Embryonic facial prominence (tissue), 1 donor: ENCODE results near the gene ZNF525.
"Not testable (repeated sequence)": the region's sequence is repeated elsewhere in the genome, so short reads cannot be mapped to it uniquely, and the experiment has no call there.

ENCODE experiments used
- DNase-seq: peaks from one replicate; pipeline ENCODE4 v3.0.0-alpha.2; 2016; ENCODE audit errors: extremely low spot score

The ZNF525 gene

DNA sequence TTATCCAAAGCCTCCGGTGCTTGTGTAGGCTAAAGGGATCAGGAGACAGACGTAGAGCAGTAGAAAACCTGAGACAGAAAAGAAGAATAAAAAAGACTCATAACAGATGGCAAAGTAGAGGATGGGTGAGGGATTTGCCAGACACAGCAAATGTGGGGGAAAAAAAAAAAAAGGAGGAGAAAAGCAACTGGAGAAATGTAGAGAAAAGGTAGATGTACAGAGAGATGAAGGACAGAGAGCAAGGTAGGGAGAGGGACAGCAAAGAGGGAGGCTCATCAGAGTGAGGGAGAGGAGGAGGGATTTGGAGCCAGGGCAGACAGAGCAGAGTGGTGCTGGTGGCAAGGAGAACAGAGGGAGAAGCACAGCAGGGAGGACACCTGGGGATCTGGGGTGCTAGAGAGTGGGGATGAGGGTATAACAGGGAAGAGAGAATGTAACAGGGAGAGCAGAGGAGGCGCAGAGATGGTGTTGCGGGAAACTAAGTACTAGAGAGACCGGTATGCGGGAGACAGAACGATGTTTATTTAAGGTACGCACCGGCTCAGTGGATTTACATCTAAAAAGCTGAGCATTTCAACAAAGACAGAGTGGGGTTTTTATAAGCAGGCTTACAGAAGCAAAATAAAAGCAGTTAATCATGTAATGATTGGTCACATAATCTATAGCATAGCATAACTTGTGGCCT, 30.5 kb downstream of the ZNF525 start:
- DNase-seq: not testable (repeated sequence)

DNA sequence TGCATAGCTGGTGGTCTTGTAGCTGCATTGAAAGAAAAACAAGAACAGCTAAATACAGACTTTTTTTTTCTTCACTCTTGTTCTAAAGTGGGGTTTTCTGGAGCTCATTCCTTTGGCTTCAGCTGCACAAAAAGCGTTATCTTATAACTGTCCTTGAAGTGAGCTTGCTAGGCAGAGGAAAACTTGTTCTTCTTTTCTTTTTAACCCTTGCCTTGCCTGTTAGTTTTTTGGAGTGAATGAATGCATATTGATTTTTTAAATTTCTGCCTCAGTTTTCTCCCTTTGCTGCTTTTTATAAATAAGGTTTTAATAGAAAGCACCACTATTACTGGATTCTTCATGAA, 31.0 kb downstream of the ZNF525 start:
- no peak for DNase-seq

DNA sequence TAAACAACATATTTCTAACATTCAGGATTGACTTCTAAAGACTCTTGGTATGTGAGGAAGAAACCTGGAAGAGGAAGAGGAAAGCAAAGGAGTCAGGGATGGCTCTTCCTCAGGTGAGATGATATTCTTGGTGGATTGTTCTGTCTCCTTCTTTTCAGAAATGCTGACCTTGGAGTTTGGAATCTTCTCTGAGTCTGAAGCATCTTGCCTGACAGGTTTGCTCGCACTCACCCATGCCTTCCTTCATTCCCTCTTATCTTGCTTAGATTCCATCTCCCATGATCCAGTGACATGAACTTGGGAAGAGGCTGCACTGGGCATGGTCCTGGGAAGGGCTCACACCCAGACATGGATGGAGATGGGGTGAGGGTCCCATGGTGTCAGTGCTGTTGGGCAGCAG, 32.4 kb downstream of the ZNF525 start:
- DNase-seq: not testable (repeated sequence)

DNA sequence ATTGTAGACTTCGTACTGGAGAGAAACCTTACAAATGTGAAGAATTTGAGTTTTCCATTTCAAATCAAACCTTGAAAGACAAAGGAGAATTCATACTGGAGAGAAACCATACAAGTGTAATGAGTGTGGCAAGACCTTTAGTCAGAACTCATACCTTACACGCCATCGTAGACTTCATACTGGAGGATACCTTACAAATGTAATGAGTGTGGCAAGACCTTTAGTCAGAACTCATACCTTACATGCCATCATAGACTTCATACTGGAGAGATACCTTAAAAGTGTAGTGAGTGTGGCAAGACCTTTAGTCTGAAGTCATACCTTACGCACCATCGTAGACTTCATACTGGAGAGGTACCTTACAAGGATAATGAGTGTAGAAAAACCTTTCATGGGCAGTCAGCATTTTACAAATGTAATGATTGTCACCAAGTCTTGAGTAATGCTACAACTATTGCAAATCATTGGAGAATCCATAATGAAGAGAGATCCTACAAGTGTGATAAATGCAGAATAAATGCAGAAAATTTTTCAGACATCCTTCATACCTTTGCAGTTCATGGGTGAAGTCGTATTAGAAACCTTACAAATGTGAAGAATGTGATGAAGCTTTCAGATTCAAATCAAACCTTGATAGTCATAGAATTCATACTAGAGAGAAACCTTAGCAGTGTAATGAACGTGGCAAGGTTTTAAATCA, 44.1 kb downstream of the ZNF525 start:
- no peak for DNase-seq

DNA sequence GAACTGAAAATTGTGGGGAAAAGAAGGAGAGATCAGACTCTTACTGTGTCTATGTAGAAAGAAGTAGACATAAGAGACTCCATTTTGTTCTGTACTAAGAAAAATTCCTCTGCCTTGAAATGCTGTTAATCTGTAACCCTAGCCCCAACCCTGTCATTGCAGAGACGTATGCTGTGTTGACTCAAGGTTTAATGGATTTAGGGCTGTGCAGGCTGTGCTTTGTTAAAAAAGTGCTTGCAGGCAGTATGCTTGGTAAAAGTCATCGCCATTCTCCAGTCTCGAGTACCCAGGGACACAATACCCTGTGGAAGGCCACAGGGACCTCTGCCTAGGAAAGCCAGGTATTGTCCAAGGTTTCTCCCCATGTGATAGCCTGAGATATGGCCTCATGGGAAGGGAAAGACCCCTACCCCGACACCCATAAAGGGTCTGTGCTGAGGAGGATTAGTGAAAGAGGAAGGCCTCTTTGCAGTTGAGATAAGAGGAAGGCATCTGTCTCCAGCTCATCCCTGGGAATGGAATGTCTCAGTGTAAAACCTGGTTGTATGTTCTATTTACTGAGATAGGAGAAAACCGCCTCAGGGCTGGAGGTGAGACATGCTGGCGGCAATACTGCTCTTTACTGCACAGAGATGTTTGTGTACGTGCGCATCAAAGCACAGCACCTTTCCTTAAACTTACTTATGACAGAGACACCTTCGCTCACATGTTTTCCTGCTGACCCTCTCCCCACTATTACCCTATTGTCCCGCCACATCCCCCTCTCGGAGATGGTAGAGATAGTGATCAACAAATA, 55.2 kb downstream of the ZNF525 start:
- not testable (repeated sequence) for DNase-seq

DNA sequence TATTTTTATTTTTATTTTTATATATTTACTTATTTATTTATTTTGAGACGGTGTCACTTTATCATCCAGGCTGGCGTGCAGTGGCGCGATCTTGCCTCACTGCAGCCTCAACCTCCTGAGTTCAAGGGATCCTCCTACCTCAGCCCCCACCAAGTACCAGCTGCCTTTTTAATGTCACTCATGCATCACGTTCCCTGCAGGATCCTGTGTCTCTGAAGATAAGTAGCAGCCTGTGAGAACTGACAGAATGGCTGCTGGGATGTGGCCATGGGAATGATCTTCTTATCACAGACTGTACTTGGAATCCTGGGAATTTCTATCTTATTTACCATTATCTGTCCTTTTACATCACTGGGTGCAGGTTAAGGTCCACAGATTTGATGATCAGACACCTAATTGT, 57.0 kb downstream of the ZNF525 start:
- no peak for DNase-seq

DNA sequence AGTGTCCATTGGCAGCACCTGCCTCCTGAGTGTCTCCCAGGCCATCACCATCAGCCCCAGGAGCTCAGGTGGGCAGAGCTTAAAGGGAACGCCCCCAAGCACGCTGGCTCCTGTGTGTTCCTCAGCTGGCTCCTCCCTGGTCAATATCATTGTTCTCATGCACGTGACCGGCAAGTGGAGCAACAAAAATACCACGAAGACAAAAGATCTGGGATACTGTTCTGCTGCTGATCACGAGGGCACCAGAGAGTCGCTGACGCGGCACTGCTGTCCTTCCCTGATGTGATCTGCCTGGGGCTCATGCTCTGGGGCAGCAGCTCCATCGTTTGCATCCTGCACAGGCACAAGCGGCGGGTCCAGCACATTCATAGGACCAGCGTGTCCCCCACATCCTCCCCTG, 57.6 kb downstream of the ZNF525 start:
- not testable (repeated sequence) for DNase-seq

DNA sequence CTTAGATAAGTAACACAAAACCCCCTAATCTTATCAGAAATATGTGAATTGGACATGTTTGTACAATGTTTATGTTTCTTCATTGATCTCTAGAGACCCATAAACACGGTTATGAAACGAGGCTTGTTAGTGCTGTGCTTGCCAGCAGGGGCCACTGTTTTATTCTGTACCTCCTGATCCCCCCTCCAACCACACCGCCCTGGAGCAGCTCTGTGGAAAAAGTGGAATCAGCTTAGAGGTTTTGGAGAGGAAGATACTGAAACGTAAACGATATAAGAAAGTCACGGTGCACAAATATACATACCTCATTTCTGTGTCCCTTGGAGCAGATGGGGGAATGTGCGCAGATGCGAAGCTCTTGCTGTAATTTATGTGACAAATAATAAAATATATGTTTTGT, 58.2 kb downstream of the ZNF525 start:
- not testable (repeated sequence) for DNase-seq

DNA sequence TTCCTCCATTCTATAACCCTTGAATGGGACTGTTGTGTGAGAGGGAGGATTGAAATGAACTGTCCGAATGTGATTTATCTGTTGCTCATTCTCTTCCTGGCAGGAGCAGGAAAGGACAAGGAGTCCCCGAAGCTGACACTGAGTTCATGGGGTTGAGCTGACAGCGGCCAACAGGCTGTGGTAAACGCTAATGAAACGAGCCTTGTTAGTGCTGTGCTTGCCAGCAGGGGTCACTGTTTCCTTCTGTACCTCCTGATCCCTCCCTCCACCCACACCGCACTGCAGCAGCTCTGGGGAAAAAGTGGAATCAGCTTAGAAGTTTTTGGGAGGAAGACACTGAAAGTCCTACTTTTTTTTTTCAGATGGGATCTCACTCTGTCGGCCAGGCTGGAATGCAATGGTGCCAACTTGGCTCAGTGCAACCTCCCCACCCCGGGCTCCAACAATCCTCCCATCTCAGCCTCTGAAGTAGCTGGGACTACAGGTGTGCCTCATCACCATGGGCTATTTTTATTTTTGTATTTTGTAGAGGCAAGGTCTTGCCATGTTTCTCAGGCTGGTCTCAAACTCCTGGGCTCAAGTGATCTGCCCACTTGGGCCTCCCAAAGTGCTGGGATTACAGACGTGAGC, 59.6 kb downstream of the ZNF525 start:
- DNase-seq: peak; percentile 43

DNA sequence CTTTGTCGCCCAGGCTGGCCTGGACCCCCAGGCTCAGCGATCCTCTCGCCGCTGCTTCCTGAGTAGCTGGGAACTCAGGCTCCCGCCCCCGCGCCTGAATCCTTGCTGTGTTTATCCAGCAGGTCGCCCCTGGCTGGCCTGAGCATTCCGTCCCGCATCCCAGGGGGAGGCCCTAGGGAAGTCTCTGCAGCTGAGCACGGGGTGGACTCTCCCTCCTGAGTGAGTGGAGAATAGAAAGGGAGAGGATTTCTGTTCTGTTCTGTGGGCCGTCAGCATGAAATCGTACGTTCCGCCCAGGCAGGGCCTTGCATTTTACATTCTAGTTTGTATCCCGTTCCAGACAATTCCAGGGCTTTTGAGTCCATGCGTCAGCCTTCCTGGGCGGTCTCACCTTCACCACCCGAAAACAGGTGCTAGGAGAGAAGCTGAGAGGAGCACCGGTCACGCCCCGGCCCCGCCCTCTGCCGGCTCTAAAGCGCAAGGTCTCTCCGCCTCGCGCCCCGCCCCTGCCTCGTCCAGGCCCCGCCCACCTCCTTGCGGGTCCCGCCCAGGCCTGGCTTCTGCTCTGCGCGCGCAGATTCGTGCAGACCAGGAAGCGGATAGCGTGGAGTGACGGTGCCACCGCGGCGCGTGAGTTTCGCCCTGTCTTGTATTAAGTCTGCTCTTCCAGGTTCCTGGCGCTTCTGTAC, 66.0 kb downstream of the ZNF525 start, which contains the start of gene ZNF761:
ZNF761 (plus strand) TSS at position 586 of the 689 bp plus-strand sequence. CDS start 15,285 bp downstream, outside the sequence.
- DNase-seq: peak; percentile 84

DNA sequence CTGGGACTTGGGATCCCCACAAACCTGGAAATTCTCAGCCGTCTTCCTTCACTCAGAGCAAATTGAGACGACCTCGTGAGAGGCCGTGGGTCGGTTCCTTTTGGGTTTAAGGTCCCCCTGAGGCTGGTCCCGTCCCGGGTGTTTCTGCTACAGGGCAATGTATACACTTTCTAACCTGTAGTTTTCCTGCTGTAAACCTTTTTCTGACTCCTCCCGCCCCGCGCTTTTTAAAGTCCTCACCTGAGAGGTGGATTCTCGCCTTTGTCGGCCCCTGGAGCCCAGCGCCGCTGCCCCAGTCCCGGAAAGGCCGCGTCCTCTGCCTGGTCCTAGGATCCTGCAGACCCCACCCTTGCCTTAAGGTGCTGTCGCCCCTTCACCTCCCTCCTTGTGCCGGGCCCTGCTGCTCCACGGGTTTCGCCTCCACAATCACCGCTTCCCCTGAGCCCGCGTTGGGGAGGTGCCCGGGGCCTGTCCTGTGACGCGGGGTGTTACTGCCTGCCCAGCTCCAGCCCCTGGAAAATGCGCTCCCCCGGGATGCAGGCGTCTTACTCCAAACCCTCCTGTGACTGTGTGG, 66.7 kb downstream of the ZNF525 start:
- DNase-seq: no peak
